Measurements from ENCODE around the gene B4GALT4.

Gene B4GALT4

GRCh38 chr3:119261055-119261454 lies 20.4 kb upstream of the B4GALT4 start:
- DNase-seq (ENCODE audit: low read depth in 1 of 2, low spot score in 1 of 2): no peak
- TF ChIP-seq GABPA (IDR thresholded peaks at IDR 0.05; ENCODE audit: low read depth) (no peak), POLR2AphosphoS5 (IDR thresholded peaks at IDR 0.05; ENCODE audit: low read depth) (no peak), SPI1 (IDR thresholded peaks at IDR 0.05; ENCODE audit: borderline replicate concordance, low read depth) (no peak), CTCF (IDR thresholded peaks at IDR 0.05; ENCODE audit: insufficient read depth, low read length) (no peak), REST (IDR thresholded peaks at IDR 0.05; ENCODE audit: insufficient replicate concordance, low read depth) (no peak)
- H3K4me3 ChIP-seq (replicated peaks; ENCODE audit: insufficient read depth, low read length): no peak overlapping the region
- H3K27ac ChIP-seq (replicated peaks): no peak overlapping the region
- no peaks in the 10 kb centered on the region for H3K27me3 ChIP-seq (ENCODE audit: insufficient read depth, poor library complexity, severe bottlenecking)

- Histone ChIP-seq H3K27me3 (ENCODE audit: insufficient read depth, poor library complexity, severe bottlenecking) (no peaks in the 10 kb centered on the region), H3K4me3 (replicated peaks; ENCODE audit: insufficient read depth, low read length) (no peak overlapping the region), H3K27ac (replicated peaks) (no peak overlapping the region)
- TF ChIP-seq GABPA (IDR thresholded peaks at IDR 0.05; ENCODE audit: low read depth) (no peak), REST (IDR thresholded peaks at IDR 0.05; ENCODE audit: insufficient replicate concordance, low read depth) (no peak), CTCF (IDR thresholded peaks at IDR 0.05; ENCODE audit: insufficient read depth, low read length) (no peak), POLR2AphosphoS5 (IDR thresholded peaks at IDR 0.05; ENCODE audit: low read depth) (no peak), SPI1 (IDR thresholded peaks at IDR 0.05; ENCODE audit: borderline replicate concordance, low read depth) (no peak)
- no peak for DNase-seq (ENCODE audit: low read depth in 1 of 2, low spot score in 1 of 2)
Measured at GRCh38 chr3:119259821-119260220, 19.1 kb upstream of the B4GALT4 start.

GRCh38 chr3:119258915-119259314 lies 18.2 kb upstream of the B4GALT4 start:
- TF ChIP-seq REST (IDR thresholded peaks at IDR 0.05; ENCODE audit: insufficient replicate concordance, low read depth) (no peak), POLR2AphosphoS5 (IDR thresholded peaks at IDR 0.05; ENCODE audit: low read depth) (no peak)
- H3K27ac ChIP-seq (replicated peaks): no peak overlapping the region
- no peaks in the 10 kb centered on the region for H3K27me3 ChIP-seq (ENCODE audit: insufficient read depth, poor library complexity, severe bottlenecking)
- no peak for DNase-seq (ENCODE audit: low read depth in 1 of 2, low spot score in 1 of 2)
- H3K4me3 ChIP-seq (replicated peaks; ENCODE audit: insufficient read depth, low read length): no peak overlapping the region
